HG02943 (cell line): ENCODE data around the gene MYL5.
"Not testable (repeated sequence)": the region's sequence is repeated elsewhere in the genome, so short reads cannot be mapped to it uniquely, and the experiment has no call there.

ENCODE experiments used
- ATAC-seq: cut with Tn5 transposase; IDR thresholded peaks from one replicate; pipeline ENCODE4 v1.9.1; 2021; ENCODE audit warnings: mild to moderate bottlenecking, low read depth, moderate library complexity; ENCODE audit not compliant: unreplicated experiment

The MYL5 gene

GRCh38 chr4:674172-675035, at the start of gene MYL5, which contains the start of gene ATP5ME:
Gene MYL5, plus strand, starts transcription at chr4:674542. Its CDS starts 3,485 bp downstream, at chr4:678027.
Gene ATP5ME, minus strand, starts transcription at chr4:674276. Its CDS starts 29 bp downstream, at chr4:674247.
- peak; percentile 78 for ATAC-seq

GRCh38 chr4:624705-625590, 49.4 kb upstream of the MYL5 start, which contains the start of gene PDE6B:
Gene PDE6B, plus strand, starts transcription at chr4:625573. Its CDS starts 54 bp downstream, at chr4:625627.
- ATAC-seq, result no peak

GRCh38 chr4:625631-626161, 48.6 kb upstream of the MYL5 start:
- no peak for ATAC-seq

- ATAC-seq, result no peak
Measured at GRCh38 chr4:626201-627091, 47.9 kb upstream of the MYL5 start.

- no peak for ATAC-seq
Measured at GRCh38 chr4:627347-628125, 46.8 kb upstream of the MYL5 start.

- ATAC-seq, result no peak
Measured at GRCh38 chr4:628311-628741, 46.0 kb upstream of the MYL5 start.

DNA sequence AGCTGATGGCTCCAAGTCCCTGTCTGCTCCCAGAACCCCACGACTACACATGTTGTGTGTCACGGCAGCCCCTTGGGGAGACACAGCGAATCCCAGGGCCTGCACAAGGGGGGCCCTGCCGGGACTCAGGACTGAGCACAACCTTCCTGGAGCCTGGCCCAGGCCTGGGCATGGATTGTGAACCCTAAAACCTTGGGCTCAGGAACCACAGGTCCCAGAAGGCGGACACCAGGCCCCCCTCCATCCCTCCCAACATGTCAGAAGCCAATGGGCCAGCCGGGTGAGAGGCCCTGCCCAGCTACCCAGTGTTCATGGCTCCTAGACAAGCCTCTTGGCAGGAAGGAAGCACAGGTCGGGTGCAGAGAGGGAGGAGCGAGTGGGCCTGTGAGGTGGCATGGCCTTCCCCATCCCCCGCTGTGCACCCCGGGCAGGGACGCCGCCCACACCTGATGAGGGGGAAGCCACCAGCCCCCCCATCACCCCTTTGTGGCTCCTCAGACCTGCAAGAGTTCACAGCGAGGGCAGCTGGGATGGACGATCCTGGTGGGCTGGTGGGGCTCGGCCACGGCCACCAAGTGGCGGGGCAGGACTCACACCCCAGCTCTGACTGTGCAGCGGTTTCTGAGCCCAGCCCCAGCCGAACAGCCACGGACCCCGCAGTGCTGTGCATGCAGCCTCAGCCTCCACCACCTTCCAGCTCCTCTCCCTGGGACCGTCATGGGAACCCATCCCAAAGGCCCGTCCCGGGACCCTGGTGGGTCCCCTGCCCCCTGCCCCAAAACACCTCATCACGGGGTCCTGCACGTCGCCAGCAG, 45.3 kb upstream of the MYL5 start:
- no peak for ATAC-seq

- ATAC-seq, result no peak
Measured at GRCh38 chr4:629636-629914, 44.8 kb upstream of the MYL5 start.

GRCh38 chr4:629915-630641, 44.3 kb upstream of the MYL5 start:
- ATAC-seq, result no peak

GRCh38 chr4:630656-631055, 43.7 kb upstream of the MYL5 start:
- no peak for ATAC-seq

DNA sequence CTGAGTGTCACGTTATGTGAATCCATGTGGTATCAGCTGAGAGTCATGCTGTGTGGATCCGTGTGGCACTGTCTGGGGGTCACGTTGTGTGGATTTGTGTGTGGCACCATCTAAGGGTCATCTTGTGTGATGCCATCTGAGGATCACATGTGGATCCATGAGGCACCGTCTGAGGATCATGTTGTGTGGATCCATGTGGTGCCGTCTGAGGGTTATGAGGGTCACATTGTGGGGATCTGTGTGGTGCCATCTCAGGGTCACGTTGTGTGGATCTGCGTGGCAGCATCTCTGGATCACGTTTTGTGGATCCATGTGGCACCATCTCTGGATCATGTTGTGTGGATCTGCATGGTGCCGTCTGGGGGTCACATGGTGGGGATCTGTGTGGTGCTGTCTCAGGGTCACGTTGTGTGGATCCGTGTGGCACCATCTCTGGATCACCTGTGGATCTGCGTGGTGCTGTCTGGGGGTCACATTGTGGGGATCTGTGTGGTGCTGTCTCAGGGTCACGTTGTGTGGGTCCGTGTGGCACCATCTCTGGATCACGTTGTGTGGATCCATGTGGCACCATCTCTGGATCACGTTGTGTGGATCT, 42.0 kb upstream of the MYL5 start:
- no peak for ATAC-seq

GRCh38 chr4:632926-633325, 41.4 kb upstream of the MYL5 start:
- no peak for ATAC-seq

- ATAC-seq, result no peak
Measured at GRCh38 chr4:633406-633805, 40.9 kb upstream of the MYL5 start.

- ATAC-seq, result no peak
Measured at GRCh38 chr4:633976-634598, 40.3 kb upstream of the MYL5 start.

DNA sequence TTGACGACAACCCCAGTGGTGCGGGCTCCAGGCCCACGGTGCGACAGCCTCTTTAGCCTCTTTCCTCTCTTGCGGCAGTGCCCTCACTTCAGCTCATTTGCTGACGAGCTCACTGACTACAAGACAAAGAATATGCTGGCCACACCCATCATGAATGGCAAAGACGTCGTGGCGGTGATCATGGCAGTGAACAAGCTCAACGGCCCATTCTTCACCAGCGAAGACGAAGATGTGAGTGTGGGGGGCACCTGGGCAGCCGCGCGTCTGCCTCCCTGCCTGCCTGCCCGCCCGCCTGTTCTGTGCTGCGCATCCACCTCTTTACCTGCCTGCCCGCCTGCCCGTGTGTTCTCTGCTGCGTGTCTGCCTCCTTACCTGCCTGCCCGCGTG, 39.8 kb upstream of the MYL5 start:
- ATAC-seq, result no peak

GRCh38 chr4:635066-635835, 39.1 kb upstream of the MYL5 start:
- ATAC-seq, result not testable (repeated sequence)
